HCT116 (cell line): ENCODE measurements around the gene RGCC. TPM values are rescaled to one million over a fixed set of nuclear protein-coding genes. Genes with fewer than 3 reads are reported as not detected.

Source experiments
- ATAC-seq: fragments of 200-7000 bp; cut with Tn5 transposase; 2 replicates; pipeline ENCODE4 v1.9.1; 2020; ENCODE audit warnings: mild to moderate bottlenecking, moderate library complexity
- BruUV-seq: library from RNA; stranded (reverse); fragments of 400-500 nt; replicated peaks from 2 replicates; lab custom pipeline; 2021; lab: Mats Ljungman, UMichigan
- CTCF ChIA-PET: fragments of 300-600 bp; sonication (Branson Sonifier 250); formaldehyde crosslinking; loops from one replicate; lab custom pipeline; 2021; ENCODE audit warnings: antibody characterized with exemption; lab: Charles Lee
- POLR2A ChIA-PET: fragments of 300-600, 350-600 bp; sonication (Branson Sonifier 250); formaldehyde crosslinking; loops from one replicate; lab custom pipeline; 2021; ENCODE audit warnings: antibody characterized with exemption; lab: Charles Lee
- RAD21 ChIA-PET, 2 experiments: fragments of 300-600 bp; sonication (Branson Sonifier 250); formaldehyde crosslinking; loops; one replicate each; lab custom pipeline; 2023; ENCODE audit warnings: low total read pairs in 2 of 2; ENCODE audit not compliant: uncharacterized antibody in 2 of 2, unreplicated experiment in 2 of 2, low non-redundant PET in 1 of 2; lab: Charles Lee
- DNase-seq: peaks from one replicate; pipeline ENCODE4 v3.0.0-alpha.2; 2010; ENCODE audit warnings: low read depth, low spot score
- H2AFZ ChIP-seq: fragments of 200-600 bp; shearing (Covaris generic), sonication (generic); 2 replicates; pipeline ENCODE4 v1.6.1; 2017; ENCODE audit warnings: low read depth, mixed run types, mixed read lengths, antibody characterized with exemption, low read length; ENCODE audit not compliant: poor library complexity, severe bottlenecking
- H3K27ac ChIP-seq: 2 replicates; pipeline ENCODE4 v1.5.1; 2012; ENCODE audit warnings: low read depth, low read length
- H3K27me3 ChIP-seq: fragments of 200-600 bp; sonication (generic); 2 replicates; pipeline ENCODE4 v1.6.1; 2016; ENCODE audit warnings: mixed run types, low read length, mixed read lengths; ENCODE audit not compliant: insufficient read depth
- H3K36me3 ChIP-seq, 2 experiments: fragments of 200-500 bp in 1 of 2; fragments of 200-600 bp in 1 of 2; sonication (Bioruptor generic) in 1 of 2; sonication (generic) in 1 of 2; 2 replicates each; pipeline versions ENCODE4 v1.5.1 to v1.6.1; 2014 to 2016; ENCODE audit warnings: low read length in 2 of 2, inconsistent platforms in 1 of 2, mixed read lengths in 1 of 2, mixed run types in 1 of 2; ENCODE audit not compliant: insufficient read depth in 2 of 2, control insufficient read depth in 1 of 2
- H3K4me1 ChIP-seq, 2 experiments: fragments of 200-600 bp in 1 of 2; sonication (generic) in 1 of 2; 2 replicates each; pipeline versions ENCODE4 v1.5.1 to v1.6.1; 2012 to 2017; ENCODE audit warnings: low read length in 2 of 2, inconsistent platforms in 1 of 2, mild to moderate bottlenecking in 1 of 2, mixed read lengths in 1 of 2, mixed run types in 1 of 2, moderate library complexity in 1 of 2; ENCODE audit not compliant: insufficient read depth in 2 of 2, control insufficient read depth in 1 of 2
- H3K4me2 ChIP-seq: fragments of 200-600 bp; sonication (generic); 2 replicates; pipeline ENCODE4 v1.6.1; 2017; ENCODE audit warnings: mixed run types, low read length, mixed read lengths
- H3K4me3 ChIP-seq, 2 experiments: fragments of 200-600 bp in 1 of 2; sonication (generic) in 1 of 2; replicated peaks in 1 of 2; 2 replicates each; pipeline ENCODE4 v1.5.1; 2011 to 2016; ENCODE audit warnings: low read length in 2 of 2, control low read depth in 1 of 2, low read depth in 1 of 2, mild to moderate bottlenecking in 1 of 2, mixed read lengths in 1 of 2, mixed run types in 1 of 2
- H3K79me2 ChIP-seq: fragments of 200-600 bp; sonication (generic); 2 replicates; pipeline ENCODE4 v1.6.1; 2017; ENCODE audit warnings: mild to moderate bottlenecking, mixed run types, low read length, moderate library complexity, mixed read lengths; ENCODE audit not compliant: insufficient read depth
- H3K9ac ChIP-seq: fragments of 200-600 bp; sonication (generic); 2 replicates; pipeline ENCODE4 v1.6.1; 2016; ENCODE audit warnings: low read length, mixed read lengths
- H3K9me2 ChIP-seq: fragments of 200-600 bp; sonication (generic), shearing (Covaris generic); 2 replicates; pipeline ENCODE4 v1.6.1; 2017; ENCODE audit warnings: mixed run types, mild to moderate bottlenecking, moderate library complexity; ENCODE audit not compliant: insufficient read depth
- H3K9me3 ChIP-seq, 2 experiments: fragments of 200-500 bp in 1 of 2; fragments of 200-600 bp in 1 of 2; sonication (Bioruptor generic) in 1 of 2; sonication (generic) in 1 of 2; 2 replicates each; pipeline ENCODE4 v1.6.1; 2014 to 2017; ENCODE audit warnings: low read length in 2 of 2, mixed read lengths in 2 of 2, inconsistent platforms in 1 of 2, low read depth in 1 of 2, mild to moderate bottlenecking in 1 of 2, mixed run types in 1 of 2, moderate library complexity in 1 of 2; ENCODE audit not compliant: control insufficient read depth in 1 of 2, insufficient read depth in 1 of 2
- H4K20me1 ChIP-seq: fragments of 200-600 bp; sonication (generic), shearing (Covaris generic); 2 replicates; pipeline ENCODE4 v1.6.1; 2017; ENCODE audit warnings: mixed run types, mild to moderate bottlenecking, moderate library complexity; ENCODE audit not compliant: insufficient read depth
- CBX3 ChIP-seq: IDR thresholded peaks from 2 replicates; pipeline ENCODE4 v1.6.1; 2012; ENCODE audit warnings: low read depth
- CEBPB ChIP-seq: IDR thresholded peaks from 2 replicates; pipeline ENCODE4 v1.6.1; 2012; ENCODE audit warnings: low read depth
- EGR1 ChIP-seq: IDR thresholded peaks from 2 replicates; pipeline ENCODE4 v1.6.1; 2012; ENCODE audit warnings: low read depth
- EZH2 ChIP-seq: fragments of 200-600 bp; sonication (generic); IDR thresholded peaks from 2 replicates; pipeline ENCODE4 v1.6.1; 2017; ENCODE audit warnings: antibody characterized with exemption, mixed run types
- FOSL1 ChIP-seq: IDR thresholded peaks from 2 replicates; pipeline ENCODE4 v1.6.1; 2012; ENCODE audit warnings: low read depth
- POLR2A ChIP-seq: IDR thresholded peaks from 2 replicates; pipeline ENCODE4 v1.7.0; 2011; ENCODE audit warnings: borderline replicate concordance; ENCODE audit not compliant: insufficient read depth, insufficient read length; ENCODE audit errors: extremely low read depth
- RAD21 ChIP-seq: IDR thresholded peaks from 2 replicates; pipeline ENCODE4 v1.6.1; 2012; ENCODE audit warnings: low read depth, mild to moderate bottlenecking
- TCF7L2 ChIP-seq: IDR thresholded peaks from 2 replicates; pipeline ENCODE4 v1.7.0; 2011; ENCODE audit warnings: borderline replicate concordance, inconsistent platforms; ENCODE audit not compliant: insufficient read depth, insufficient read length; ENCODE audit errors: extremely low read depth
- ZFX ChIP-seq: fragments of 450-650 bp; IDR thresholded peaks from 2 replicates; pipeline ENCODE4 v1.6.1; 2017
- ZNF274 ChIP-seq: fragments of 200-500 bp; sonication (Bioruptor generic); IDR thresholded peaks from 2 replicates; pipeline ENCODE4 v1.6.1; 2014; ENCODE audit warnings: mild to moderate bottlenecking, low read depth, low read length, inconsistent platforms
- intact Hi-C: fragments of 100-400 bp; cut with micrococcal nuclease; formaldehyde crosslinking; loops from 2 replicates; pipeline ENCODE4 v1.10.0; 2022
- total RNA-seq: library from RNA; stranded (reverse); gene quantifications from one replicate; pipeline ENCODE4 v1.2.1, GENCODE V29; 2021; ENCODE audit not compliant: unreplicated experiment
- TF ChIP-seq, protein P1 (sequence below): IDR thresholded peaks from 2 replicates; pipeline ENCODE4 v1.6.1; 2012; ENCODE audit warnings: low read depth
- TF ChIP-seq, protein P2 (sequence below): IDR thresholded peaks from 2 replicates; pipeline ENCODE4 v1.6.1; 2012

RGCC gene
- total RNA-seq, 1 experiment from 2014 or later, result 3.2 TPM

GRCh38 chr13:41516166-41516565 is 58.8 kb downstream of the RGCC start:
- no peaks in the 10 kb centered on the region for H4K20me1 ChIP-seq
- no peak overlapping the region for H3K9ac ChIP-seq
- H2AFZ ChIP-seq, result no peak overlapping the region
- no peaks in the 10 kb centered on the region for H3K9me3 ChIP-seq
- H3K79me2 ChIP-seq, result no peaks in the 10 kb centered on the region
- intact Hi-C loops, result no loop called here
- no TSS peak for BruUV-seq
- RAD21 ChIA-PET, result no interaction called here
- TF ChIP-seq, protein P1, sequence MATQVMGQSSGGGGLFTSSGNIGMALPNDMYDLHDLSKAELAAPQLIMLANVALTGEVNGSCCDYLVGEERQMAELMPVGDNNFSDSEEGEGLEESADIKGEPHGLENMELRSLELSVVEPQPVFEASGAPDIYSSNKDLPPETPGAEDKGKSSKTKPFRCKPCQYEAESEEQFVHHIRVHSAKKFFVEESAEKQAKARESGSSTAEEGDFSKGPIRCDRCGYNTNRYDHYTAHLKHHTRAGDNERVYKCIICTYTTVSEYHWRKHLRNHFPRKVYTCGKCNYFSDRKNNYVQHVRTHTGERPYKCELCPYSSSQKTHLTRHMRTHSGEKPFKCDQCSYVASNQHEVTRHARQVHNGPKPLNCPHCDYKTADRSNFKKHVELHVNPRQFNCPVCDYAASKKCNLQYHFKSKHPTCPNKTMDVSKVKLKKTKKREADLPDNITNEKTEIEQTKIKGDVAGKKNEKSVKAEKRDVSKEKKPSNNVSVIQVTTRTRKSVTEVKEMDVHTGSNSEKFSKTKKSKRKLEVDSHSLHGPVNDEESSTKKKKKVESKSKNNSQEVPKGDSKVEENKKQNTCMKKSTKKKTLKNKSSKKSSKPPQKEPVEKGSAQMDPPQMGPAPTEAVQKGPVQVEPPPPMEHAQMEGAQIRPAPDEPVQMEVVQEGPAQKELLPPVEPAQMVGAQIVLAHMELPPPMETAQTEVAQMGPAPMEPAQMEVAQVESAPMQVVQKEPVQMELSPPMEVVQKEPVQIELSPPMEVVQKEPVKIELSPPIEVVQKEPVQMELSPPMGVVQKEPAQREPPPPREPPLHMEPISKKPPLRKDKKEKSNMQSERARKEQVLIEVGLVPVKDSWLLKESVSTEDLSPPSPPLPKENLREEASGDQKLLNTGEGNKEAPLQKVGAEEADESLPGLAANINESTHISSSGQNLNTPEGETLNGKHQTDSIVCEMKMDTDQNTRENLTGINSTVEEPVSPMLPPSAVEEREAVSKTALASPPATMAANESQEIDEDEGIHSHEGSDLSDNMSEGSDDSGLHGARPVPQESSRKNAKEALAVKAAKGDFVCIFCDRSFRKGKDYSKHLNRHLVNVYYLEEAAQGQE, result no peak
- TF ChIP-seq RAD21 (no peak), ZNF274 (no peak), POLR2A (no peak), FOSL1 (no peak), TCF7L2 (no peak), CBX3 (no peak), EGR1 (no peak), EZH2 (no peak), ZFX (no peak), CEBPB (no peak)
- TF ChIP-seq, protein P2, sequence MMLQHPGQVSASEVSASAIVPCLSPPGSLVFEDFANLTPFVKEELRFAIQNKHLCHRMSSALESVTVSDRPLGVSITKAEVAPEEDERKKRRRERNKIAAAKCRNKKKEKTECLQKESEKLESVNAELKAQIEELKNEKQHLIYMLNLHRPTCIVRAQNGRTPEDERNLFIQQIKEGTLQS, result no peak
- no peak overlapping the region for H3K4me3 ChIP-seq
- DNase-seq, result no peak
- no peaks in the 10 kb centered on the region for H3K4me1 ChIP-seq
- H3K27me3 ChIP-seq, result no peaks in the 10 kb centered on the region
- no peaks in the 10 kb centered on the region for H3K36me3 ChIP-seq
- CTCF ChIA-PET, result no interaction called here
- no peak for ATAC-seq
- POLR2A ChIA-PET, result no interaction called here
- H3K4me2 ChIP-seq, result no peak overlapping the region
- H3K9me2 ChIP-seq, result no peaks in the 10 kb centered on the region
- no peak overlapping the region for H3K27ac ChIP-seq
